Muscle layer of duodenum (tissue), 2 donors: ENCODE measurements around the gene SBK1.

Source experiments
- H3K27ac ChIP-seq: one replicate; pipeline ENCODE4 v1.7.0; 2013; ENCODE audit warnings: mild to moderate bottlenecking, low read length
- H3K27me3 ChIP-seq: one replicate; pipeline ENCODE4 v1.7.0; 2013; ENCODE audit warnings: low read depth, mild to moderate bottlenecking, control low read depth, low read length
- H3K36me3 ChIP-seq, 2 donors: one replicate each; pipeline ENCODE4 v1.7.0; 2013; ENCODE audit warnings: low read length in 2 of 2, control low read depth in 1 of 2, mild to moderate bottlenecking in 1 of 2; ENCODE audit not compliant: insufficient read depth in 2 of 2, control insufficient read depth in 1 of 2
- H3K4me1 ChIP-seq, 2 donors: one replicate each; pipeline ENCODE4 v1.7.0; 2013; ENCODE audit warnings: low read length in 2 of 2, mild to moderate bottlenecking in 2 of 2, control low read depth in 1 of 2, moderate library complexity in 1 of 2; ENCODE audit not compliant: insufficient read depth in 2 of 2, control insufficient read depth in 1 of 2
- H3K4me3 ChIP-seq, 2 donors: one replicate each; pipeline ENCODE4 v1.7.0; 2013; ENCODE audit warnings: low read length in 2 of 2, low read depth in 1 of 2, mild to moderate bottlenecking in 1 of 2
- H3K9me3 ChIP-seq, 2 donors: one replicate each; pipeline ENCODE4 v1.7.0; 2013; ENCODE audit warnings: low read length in 2 of 2, control low read depth in 1 of 2, mild to moderate bottlenecking in 1 of 2; ENCODE audit not compliant: control insufficient read depth in 1 of 2
- donor health status: healthy.

The SBK1 gene

DNA sequence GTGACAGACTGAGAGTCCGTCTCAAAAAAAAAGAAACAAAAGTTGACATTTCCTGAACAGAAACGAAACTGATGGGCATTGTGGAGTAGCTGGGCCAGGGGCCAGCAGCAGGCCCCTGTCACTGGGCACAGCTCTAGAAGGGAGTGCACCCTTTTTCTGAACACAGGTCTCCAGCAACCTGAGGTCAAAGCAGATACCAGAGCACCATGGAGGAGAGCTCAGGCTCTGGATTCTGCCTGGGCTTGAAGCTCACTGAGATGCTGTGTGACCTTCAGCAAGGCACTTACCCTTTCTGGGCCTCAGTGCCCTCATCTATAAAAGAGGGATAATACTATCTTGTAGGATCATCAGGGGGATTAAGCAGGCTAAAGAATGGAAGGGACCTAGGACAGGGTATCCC, 5.0 kb downstream of the SBK1 start:
- no peaks in the 10 kb centered on the region for H3K9me3 ChIP-seq
- peaks cover 14% of the 10 kb centered on the region for H3K27me3 ChIP-seq
- no peak overlapping the region for H3K4me3 ChIP-seq
- no peak overlapping the region for H3K27ac ChIP-seq
- H3K4me1 ChIP-seq = peaks cover 0 to 12% of the 10 kb centered on the region in 2 donors
- no peaks in the 10 kb centered on the region for H3K36me3 ChIP-seq

DNA sequence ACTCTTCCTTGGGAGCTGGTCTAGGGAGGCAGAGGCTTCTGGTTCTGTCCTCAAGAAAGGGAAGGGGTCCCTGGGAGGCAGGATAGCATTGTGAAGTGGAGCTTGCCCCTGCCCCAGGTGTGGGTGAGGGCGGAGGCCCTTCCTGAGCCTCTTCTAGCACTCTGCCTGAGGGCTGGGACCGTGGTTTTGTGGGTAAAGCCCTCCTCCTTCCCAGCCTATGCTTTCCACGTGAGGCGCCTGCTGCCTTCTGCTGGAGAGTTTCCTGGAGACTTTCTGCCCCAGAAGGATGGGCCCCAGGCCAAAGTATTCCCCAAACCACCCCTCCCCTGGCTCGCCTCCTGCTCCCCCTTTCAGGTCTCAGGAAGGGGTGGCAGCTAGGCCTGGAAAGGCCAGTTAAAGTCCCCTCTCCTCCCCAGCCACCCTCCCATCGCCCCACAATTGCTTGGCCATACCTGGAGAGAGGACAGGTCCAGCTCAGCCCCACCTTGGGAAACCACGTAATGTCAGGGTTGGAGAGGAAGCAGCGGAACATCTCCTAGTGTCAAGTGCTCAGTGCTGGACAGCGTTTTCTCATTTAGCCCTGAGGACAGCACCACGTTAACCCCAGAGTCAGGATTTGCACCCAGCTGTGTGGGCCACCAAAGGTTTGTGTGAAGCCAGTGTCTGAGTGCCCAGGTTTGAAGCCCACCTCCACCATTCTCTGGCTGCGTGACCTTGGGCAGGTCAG, 5.6 kb downstream of the SBK1 start:
- Histone ChIP-seq H3K4me3 (no peak overlapping the region), H3K4me1 (peaks cover 0 to 8% of the 10 kb centered on the region in 2 donors), H3K27ac (no peak overlapping the region), H3K27me3 (peaks cover 11% of the 10 kb centered on the region), H3K9me3 (no peaks in the 10 kb centered on the region), H3K36me3 (no peaks in the 10 kb centered on the region)

DNA sequence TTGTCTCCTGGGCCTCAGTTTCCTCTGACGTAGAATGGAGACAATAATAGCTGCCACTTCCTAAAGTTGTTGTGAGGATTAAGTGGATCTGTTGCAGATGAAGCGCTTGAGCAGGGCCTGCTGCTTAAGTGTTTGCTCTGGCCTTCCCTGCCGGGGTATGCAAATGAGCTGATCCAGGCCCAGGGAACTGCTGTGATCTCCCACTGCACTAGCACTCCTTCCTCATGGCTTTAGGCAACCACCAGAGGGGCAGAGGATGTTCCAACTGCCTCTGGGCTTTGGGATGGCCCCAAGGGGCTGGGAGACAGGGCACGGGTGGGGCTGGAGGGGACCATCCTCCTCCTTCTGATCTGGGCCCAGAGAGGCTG, 6.2 kb downstream of the SBK1 start:
- Histone ChIP-seq H3K27ac (no peak overlapping the region), H3K27me3 (peaks cover 6% of the 10 kb centered on the region), H3K4me1 (peaks cover 0 to 2% of the 10 kb centered on the region in 2 donors), H3K4me3 (no peak overlapping the region), H3K36me3 (no peaks in the 10 kb centered on the region), H3K9me3 (no peaks in the 10 kb centered on the region)

DNA sequence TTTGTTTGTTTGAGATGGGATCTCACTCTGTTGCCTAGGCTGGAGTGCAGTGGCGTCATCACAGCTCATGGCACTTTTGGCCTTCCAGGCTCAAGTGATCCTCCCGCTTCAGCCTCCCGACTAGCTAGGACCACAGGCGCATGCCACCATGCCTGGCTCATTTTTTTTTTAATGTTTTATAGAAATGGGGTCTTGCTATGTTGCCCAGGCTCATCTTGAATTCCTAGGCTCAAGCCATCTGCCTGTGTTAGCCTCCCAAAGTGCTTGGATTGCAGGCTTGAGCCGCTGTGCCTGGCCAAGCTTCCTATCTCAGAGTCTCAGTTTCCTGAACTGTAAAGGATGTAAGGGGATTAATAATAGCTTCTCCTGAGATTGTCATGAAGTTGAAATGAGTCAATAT, 8.0 kb downstream of the SBK1 start:
- Histone ChIP-seq H3K9me3 (no peaks in the 10 kb centered on the region), H3K27me3 (no peaks in the 10 kb centered on the region), H3K4me3 (no peak overlapping the region), H3K4me1 (no peaks in the 10 kb centered on the region), H3K36me3 (no peaks in the 10 kb centered on the region), H3K27ac (no peak overlapping the region)

DNA sequence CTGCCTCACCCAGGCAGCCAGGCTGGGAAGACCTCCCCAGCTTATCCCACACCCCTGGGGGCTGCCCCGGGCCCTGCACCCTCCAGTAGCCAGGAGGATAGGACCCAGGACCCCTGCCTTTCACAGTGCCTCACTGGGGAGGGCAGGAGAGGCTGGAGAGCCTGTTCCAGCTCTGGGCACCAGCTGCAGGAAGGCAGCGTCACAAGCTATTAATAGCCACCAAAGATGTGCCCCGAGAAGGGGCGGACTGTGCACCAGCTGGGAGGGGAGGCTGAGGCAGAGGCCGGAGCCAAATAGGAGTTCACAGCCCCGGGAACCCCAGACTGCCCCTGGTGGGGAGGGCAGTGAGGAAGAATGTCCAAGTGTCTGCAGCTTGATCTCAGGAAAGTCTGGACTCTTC, 8.8 kb downstream of the SBK1 start:
- no peaks in the 10 kb centered on the region for H3K9me3 ChIP-seq
- no peak overlapping the region for H3K27ac ChIP-seq
- no peak overlapping the region for H3K4me3 ChIP-seq
- no peaks in the 10 kb centered on the region for H3K36me3 ChIP-seq
- no peaks in the 10 kb centered on the region for H3K4me1 ChIP-seq
- H3K27me3 ChIP-seq = no peaks in the 10 kb centered on the region

DNA sequence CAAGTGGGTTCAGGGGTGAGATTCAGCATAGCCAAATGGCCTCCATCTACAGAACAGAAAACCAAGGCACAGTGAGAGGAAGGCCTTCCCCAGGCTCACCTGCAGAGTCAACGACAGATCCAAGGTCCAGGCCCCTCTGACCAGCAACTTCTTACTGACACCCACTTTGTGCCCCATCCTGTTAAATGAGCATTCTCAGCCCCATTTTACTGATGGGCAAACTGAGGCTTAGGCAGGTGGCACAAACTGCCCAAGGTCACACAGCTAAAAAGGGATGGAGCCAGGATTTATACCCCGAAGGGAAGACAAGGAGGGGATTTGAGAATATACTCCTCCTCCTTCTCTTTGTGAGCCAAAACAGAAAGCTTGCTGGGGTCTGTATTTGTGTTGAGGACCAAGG, 9.3 kb downstream of the SBK1 start:
- Histone ChIP-seq H3K36me3 (no peaks in the 10 kb centered on the region), H3K27ac (no peak overlapping the region), H3K27me3 (no peaks in the 10 kb centered on the region), H3K9me3 (no peaks in the 10 kb centered on the region), H3K4me3 (no peak overlapping the region), H3K4me1 (no peaks in the 10 kb centered on the region)

DNA sequence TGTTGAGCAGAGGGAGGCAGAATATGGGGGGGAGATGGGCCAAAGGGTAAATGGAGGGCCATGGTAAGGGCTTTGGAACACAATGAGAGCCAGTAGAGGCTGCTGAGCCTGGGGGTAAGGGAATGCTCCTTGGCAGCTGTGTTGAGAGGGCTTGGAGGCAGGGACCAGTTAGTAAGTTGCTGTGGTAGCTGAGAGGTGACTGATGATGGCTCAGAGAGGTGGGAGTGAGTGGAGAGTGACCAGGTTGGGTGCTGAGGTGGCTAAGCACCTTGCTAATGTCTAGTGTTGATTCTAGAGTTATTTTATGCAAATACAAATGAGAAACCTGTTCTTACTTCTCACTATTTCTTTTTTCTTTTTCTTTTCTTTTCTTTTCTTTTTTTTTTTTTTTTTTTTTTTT, 10.8 kb downstream of the SBK1 start:
- Histone ChIP-seq H3K4me1 (no peaks in the 10 kb centered on the region), H3K4me3 (no peak overlapping the region)

DNA sequence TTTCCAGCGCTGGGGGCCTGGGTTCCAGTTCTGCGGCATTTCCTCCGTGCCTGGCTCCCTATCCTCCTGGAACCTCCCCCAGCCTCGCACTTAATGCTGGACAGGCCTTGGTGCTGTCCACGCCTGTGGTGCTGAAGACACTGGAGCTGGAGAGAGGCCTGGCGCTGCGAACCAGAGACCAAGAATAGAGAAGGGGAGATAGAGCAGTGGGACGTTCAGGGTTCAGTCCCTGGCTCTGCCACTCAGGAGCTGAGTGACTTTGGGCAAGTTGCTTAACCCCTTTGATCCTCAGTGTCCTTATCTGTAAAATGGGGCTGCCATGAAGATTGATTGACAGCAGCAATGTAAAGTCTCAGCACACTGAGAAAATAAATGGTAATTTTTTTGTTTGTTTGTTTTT, 11.9 kb downstream of the SBK1 start:
- no peaks in the 10 kb centered on the region for H3K27me3 ChIP-seq
- no peaks in the 10 kb centered on the region for H3K36me3 ChIP-seq
- H3K9me3 ChIP-seq = no peaks in the 10 kb centered on the region
- H3K4me1 ChIP-seq = no peaks in the 10 kb centered on the region
- no peak overlapping the region for H3K27ac ChIP-seq
- H3K4me3 ChIP-seq = no peak overlapping the region

More for the DNA sequence above, 10.8 kb downstream of the SBK1 start:
- no peak overlapping the region for H3K27ac ChIP-seq
- no peaks in the 10 kb centered on the region for H3K27me3 ChIP-seq
- H3K9me3 ChIP-seq = no peaks in the 10 kb centered on the region
- H3K36me3 ChIP-seq = no peaks in the 10 kb centered on the region

DNA sequence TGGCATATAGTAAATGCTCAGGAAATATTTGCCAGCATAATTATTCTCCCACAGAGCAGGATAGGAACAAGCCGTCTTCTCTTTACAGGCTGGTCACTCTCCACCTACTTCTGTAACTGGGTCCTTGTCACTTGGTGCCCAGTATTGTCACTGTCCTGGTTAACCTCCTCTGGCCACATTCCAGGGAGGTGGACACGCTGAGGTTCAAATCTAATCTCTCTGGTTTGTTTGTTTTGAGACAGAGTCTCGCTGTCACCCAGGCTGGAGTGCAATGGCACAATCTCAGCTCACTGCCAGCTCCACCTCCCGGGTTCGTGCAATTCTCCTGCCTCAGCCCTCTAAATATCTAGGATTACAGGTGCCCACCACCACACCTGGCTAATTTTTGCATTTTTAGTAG, 15.6 kb downstream of the SBK1 start:
- Histone ChIP-seq H3K4me3 (no peak overlapping the region), H3K36me3 (no peaks in the 10 kb centered on the region)

DNA sequence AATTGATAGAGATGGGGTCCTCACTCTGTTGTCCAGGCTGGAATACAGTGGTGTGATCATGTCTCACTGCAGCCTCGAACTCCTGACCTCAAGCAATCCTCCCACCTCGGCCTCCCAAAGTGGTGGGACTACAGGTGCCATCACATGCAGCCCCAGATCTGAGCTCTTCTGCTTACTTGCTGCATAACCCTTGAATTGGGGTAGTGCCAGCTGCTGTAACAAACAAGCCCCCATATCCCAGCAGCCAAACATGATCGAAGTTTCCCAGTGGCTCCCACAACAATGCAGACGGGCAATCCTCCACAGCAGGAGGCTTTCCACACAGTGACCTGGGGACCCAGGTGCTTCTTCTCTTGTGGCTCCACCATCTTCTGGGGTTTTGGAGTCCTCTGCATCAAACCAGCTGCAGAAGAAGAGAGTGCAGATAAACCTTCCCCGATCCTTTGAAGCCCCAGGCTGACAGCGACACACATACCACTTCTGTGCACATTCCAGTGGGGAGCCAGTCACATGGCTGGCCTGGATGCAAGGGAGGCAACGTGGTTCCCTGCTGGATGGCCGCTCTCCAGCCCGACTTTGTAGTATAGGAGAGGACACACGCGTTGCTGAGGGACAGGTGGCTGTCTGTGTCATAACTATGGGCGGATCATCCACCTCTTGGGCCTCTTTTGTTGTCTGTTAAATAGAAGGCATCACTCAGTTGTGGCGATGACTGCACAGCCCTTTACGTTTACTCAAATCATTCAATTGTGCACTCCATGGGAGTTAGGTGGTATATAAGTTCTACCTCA, 16.7 kb downstream of the SBK1 start:
- no peaks in the 10 kb centered on the region for H3K36me3 ChIP-seq
- H3K27ac ChIP-seq = no peak overlapping the region
- no peak overlapping the region for H3K4me3 ChIP-seq
- no peaks in the 10 kb centered on the region for H3K4me1 ChIP-seq
- no peaks in the 10 kb centered on the region for H3K9me3 ChIP-seq
- H3K27me3 ChIP-seq = no peaks in the 10 kb centered on the region

More for the DNA sequence above, 15.6 kb downstream of the SBK1 start:
- H3K4me1 ChIP-seq = no peaks in the 10 kb centered on the region
- no peaks in the 10 kb centered on the region for H3K27me3 ChIP-seq
- no peak overlapping the region for H3K27ac ChIP-seq
- no peaks in the 10 kb centered on the region for H3K9me3 ChIP-seq

DNA sequence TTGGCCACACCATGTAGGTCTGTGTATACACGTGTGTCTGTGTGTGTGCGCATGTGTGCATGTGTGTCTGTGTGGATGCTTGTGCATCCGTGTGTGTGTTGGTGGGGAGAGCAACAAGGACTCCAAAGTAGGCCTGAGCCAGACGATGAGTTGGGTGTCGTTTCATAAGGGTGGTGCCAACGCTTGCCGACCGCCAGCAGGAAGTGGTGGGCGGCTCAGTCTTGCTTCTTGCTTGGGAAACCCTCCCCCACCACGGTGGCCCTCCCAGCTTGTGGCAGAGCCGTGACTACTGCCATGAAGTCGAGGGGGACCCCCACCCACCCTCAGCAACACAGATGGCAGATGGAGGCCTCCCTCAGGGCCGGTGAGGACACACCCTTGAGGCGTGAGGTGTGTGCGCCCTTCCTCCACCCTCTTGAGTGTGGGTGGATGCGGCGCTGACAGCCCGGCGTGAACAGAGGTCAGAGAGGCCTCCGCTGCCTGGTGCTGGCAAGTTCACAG, 17.5 kb downstream of the SBK1 start:
- no peak overlapping the region for H3K27ac ChIP-seq
- H3K36me3 ChIP-seq = no peaks in the 10 kb centered on the region
- no peak overlapping the region for H3K4me3 ChIP-seq

More for the DNA sequence above, 17.5 kb downstream of the SBK1 start:
- H3K27me3 ChIP-seq = no peaks in the 10 kb centered on the region
- H3K9me3 ChIP-seq = no peaks in the 10 kb centered on the region
- no peaks in the 10 kb centered on the region for H3K4me1 ChIP-seq
